HUDEP-2 (cell line): ENCODE measurements around the gene RXRG.
"Not testable (repeated sequence)": the region's sequence is repeated elsewhere in the genome, so short reads cannot be mapped to it uniquely, and the experiment has no call there.

Experiments
- DNase-seq, 76 experiments: peaks; one replicate each; lab custom pipeline; 2025; ENCODE audit not compliant: unreplicated experiment in 76 of 76; lab: John Stamatoyannopoulos, UW

RXRG gene

DNA sequence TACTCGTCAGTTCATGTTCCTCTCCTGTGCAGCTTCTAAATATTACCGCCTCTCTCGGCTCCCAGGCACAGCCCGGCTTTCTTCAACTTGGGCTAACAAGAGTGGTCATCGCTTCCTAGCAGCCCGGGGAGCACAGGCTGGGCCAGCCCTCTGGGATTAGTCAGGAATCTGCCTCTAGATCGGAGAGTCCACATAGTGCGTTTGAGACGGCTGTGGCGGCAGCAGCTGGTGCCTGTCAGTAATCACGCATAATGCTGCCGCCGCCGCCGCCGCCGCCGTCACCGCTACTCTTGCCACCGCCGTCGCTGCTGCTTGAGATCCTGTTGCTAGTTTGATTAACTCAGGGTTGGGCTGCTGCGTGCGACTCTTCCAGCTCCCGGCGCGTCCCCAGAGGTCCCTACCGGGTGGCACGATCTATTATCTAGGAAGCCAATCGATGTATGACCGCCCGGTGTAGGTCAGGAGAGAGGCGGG lies at the start of gene RXRG:
TSS of gene RXRG (minus strand) at position 230 of the 474 bp plus-strand sequence. CDS start 233 bp downstream, outside the sequence.
- DNase-seq = no peak

DNA sequence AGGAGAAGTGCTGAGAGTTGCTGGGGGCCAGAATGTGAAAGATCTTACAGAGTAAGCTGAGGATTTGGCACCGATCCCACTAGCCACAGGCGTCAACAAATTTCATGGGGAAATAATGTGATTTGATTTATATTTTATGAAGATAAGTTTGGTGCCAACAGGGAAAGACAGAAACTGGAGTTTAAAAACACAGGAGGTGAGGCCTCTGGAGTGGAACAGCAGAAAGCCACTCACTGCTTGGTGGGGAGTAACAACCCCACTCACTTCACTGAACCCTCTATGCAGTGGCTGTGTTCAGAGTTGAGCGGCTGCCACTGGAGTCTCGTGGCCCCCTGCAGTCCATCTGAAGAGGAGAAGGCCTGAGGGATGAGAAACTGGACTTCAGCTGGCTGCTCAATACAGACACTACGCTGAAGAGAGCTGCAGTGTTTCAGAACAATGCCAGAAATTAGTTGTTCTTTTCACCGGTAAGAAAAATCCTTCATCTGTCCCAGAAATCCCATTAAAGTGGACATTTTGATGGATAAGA lies 48.0 kb upstream of the RXRG start:
- no peak for DNase-seq

DNA sequence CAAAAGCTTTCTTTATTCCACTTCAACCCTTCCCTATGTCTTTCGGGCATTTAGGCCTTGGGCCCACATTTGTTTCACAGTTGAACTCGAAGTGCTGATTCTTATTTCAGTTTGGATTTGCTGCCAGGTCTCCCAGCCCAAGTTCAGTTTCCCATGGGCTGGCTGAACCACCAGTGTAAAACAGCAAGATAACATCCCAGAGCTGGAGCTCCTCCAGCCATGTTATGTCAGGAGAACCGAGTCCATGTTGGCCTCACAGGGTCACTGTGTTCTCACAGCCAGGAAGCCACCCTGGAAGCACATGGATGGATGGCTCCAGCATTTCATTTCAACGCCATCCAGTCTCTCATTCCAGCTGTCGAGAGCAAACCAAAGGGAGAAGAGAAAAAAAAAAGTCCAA lies 45.2 kb upstream of the RXRG start:
- no peak for DNase-seq

DNA sequence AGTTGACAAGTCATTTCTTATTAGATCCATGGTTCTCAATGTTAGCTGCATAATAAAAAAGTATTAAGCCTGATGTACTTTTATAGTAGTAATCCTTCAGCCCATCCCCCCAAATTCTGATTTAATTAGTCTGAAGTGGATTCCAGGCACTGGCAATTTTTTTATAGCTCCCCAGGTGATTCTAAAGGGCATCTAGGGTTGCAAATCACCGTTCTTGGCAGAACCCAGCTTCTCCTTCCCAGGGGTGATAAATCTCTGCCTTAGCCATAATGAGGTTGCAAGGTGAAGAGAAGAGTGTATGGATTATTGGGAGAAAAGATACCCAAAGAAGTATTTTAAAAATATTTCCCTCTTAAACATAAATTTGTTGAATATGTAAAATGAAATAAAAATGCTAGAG lies 43.0 kb upstream of the RXRG start:
- DNase-seq = no peak

DNA sequence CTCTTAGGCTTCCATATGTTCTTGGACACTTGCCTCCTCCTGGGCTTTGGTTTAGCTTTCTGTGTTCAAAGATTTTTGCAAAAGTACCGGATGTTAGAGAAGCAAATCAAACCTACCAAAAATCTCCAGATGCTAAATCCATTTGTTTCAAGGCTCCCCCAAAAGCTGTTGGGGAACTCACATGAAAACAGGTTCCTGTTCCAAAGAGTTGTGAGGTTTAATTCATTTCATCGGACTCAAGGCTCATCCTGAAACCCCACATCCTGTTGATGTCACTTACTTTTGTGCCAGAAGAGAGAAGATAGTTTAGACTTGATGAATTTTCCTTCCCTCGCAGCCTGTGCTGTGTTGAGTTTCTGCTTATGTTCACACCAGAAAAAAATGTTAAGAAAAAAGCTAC lies 41.7 kb upstream of the RXRG start:
- DNase-seq = no peak

DNA sequence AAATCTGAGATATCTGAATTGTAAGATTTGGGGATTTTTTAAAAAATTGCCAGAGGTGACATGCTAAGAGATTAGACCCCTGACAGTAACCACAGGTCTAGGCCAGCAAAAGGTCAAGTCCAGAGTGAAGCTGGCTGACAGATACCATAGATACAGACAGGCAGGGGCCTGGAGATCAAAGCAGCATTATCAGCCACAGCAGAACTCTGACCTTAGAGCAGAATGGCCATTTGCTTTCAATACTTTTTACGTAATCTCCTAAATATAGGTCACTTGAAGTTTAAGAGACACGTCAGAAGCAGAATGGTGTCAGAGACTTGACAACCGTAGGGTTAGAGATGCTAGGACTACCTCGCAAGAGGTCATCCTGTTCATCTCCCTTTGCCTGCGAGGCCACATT lies 40.8 kb upstream of the RXRG start:
- no peak for DNase-seq

DNA sequence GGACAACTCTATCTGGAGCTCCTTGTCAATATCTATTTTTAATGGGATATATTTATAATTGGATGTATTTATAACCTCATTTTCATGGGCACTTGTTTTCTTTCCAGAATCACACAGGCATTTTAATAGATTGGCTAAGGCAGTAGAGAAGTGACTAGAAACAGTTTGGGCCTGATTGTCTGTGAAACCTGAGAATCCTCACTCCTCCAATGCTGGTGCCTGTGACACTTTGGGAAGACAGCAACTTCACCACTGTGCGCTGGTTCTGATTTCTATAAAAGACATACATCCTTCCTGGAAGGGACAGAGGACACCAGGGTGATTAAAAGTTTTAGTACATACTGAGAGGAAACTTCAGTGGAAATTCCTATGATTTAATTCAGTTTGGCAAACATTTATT lies 39.6 kb upstream of the RXRG start:
- DNase-seq = no peak

DNA sequence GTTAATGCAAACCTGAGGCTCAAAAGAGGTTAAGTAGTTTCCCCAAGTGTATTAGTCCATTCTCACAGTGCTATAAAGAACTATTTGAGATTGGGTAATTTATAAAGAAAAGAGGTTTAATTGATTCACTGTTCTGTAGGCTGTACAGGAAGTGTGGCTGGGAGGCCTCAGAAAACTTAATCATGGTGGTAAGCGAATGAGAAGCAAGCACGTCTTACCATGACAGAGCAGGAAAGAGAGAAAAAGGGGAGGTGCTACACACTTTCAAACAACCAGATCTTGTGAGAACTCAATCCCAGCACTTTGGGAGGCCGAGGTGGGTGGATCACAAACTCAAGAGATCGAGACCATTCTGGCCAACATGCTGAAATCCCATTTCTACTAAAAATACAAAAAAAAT lies 38.5 kb upstream of the RXRG start:
- DNase-seq = no peak

DNA sequence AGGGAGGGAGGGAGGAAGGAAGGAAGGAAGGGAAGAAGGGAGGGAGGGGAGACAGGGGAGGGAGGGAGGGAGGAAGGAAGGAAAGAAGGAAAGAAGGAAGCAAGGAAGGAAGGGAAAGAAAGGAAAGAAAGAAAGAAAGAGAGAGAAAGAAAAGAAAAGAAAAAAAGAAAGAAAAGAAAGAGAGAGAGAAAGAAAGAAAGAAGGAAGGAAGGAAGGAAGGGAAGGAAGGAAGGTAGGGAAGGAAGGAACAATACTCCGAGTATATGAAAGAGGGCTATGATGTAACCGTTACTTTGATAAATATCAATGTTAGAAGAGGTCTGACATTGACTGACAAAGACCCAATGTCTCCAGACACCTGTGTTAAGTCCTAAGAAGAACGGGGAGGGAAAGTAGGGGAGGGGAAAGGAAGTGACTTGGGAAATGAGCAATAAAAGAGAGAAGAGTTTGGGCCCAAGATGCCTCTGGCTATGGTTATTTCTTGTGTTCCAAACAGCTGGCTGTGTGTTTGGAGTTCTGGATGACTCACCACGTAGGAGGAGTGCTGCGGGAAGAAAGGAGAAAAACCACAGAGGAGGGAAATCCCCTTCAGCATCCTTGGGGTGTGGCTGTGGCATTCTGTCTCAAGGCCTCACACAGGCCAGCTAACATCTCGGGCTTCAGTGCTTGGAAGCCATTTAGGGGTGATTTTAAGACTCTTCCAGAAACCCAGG lies 37.0 kb upstream of the RXRG start:
- DNase-seq = no peak

DNA sequence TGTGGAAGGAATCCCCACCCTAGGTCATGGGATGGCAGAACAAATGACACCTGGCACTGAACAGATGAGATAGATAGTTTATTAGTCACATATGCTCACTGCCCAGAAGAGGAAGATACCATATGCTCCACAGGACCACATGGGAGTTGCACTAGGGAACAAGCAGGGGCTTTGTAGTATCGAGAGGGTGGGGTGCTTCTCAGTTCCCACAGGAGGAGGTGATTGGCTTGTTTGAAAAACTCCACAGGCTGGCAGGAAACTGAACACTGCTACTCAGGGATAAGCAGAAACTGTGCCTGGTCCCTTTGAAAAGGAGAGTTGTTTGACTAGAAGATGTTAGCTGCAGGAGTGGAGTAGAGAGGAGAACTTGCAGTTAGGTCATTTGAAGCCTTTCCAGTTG lies 31.9 kb upstream of the RXRG start:
- no peak for DNase-seq

DNA sequence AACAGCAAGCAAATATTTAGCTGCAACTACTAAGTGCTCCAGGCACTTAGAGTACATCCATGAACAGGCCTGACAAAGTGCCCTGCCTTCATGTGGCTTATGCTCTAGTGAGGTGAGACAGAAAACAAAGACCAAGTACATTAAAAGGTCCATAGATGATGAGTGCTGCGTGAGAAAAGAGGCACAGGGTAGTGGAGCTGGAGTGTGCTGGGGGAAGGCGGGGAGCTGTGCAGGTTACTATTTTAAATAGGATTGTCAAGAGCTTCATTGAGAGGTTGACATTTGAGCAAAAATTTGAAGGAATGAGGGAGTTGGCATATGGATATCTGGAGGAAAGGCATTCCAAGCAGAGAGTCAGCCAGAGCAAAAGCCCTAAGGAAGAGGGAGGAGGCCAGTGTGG lies 29.3 kb upstream of the RXRG start:
- DNase-seq = no peak

DNA sequence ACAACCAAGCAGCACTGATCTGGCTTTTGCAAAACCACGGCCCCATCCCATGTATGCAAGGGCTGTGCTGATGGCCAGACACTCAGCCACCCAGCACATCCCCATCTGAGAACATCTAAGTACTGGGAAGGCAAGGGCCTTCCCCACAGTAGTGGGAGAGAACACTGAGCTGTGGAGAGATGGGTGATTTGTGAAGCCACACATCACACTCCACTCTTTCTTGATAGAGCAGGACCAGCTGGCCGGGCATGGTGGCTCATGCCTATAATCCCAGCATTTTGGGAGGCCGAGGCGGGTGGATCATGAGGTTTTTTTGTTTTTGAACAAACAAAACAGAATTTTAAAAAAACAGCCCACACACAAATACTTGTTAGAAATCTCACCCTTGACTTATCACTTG lies 28.2 kb upstream of the RXRG start:
- no peak for DNase-seq

DNA sequence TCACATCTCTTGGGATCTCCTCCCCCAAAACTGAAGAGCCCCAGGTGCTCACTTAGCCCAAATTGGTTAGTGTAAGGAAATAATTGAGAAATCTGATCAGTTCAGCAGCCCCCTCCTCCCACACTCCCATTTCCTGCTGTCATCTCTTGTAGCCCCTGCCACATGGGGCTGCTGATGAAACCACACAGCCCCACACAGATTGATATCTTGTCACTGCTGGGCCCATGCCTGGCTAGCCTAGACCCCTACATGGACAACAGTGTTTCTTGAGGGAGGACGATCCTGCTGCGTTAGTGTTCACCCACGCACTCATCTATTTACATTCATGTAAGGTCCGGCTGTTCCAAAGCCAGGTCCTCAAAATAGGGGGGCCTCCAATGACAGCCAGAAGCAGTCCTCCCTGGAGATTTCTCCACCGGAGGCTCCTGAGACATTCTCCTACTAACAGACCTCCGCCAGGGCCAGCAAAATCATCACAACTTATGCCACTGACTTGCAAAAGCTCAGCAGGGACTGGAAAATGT lies 23.9 kb upstream of the RXRG start:
- DNase-seq = no peak

DNA sequence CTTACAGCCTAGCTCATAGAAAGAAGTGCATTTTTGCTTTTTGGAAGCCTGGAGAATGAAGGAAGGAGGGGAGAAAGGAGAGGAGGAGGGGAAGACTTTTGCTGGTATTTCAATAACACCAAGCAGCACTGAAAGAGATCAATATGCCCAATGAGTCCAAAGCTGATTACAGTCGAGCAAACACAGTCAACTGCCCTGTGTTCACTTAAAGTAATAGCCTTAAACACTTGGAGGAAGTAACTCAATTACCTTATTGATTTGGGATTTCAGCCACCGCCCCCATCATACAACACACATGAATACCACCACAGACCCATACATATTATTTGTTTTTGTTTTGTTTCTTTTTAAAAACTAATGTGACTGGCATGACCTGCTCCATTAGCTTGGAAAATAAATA lies 23.3 kb upstream of the RXRG start:
- no peak for DNase-seq

DNA sequence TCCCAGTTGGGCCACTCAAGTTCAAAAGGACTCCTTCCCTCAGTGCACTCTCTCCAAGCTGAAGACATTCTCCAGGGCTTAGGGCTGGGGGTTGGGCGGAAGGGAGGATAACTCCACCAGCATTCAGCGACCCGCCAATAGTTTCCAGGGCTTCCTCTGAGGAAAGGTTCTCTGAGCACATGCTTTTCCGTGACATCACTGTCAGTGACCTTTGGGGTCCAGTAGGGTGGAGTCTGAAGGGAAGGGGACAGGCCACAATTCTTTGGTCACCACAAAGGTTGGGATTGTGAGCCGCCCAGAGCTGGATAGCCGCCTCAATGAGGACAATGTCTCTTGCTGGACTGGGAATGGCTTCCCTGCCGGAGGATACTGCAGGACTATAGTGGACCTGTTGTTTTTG lies 22.8 kb upstream of the RXRG start:
- no peak for DNase-seq

DNA sequence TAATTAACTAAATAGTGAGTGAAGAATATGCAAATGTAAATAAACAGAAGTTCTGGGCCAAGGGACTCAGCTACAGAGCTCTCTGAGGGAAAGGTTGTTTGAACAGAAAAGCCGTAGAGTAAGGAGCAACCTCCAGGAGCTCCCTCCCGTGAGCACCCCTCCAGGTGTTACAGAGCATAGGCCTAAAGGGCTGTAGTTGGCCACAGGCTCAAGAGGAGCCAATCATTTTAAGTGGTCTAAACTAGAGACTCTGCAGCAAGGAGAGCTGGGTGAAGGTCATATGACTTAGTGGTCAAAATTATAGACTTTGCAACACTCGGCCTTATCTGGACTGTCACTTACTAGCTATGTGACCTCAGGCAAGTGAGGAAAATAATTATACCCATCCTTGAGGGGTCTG lies 19.1 kb upstream of the RXRG start:
- DNase-seq = no peak

DNA sequence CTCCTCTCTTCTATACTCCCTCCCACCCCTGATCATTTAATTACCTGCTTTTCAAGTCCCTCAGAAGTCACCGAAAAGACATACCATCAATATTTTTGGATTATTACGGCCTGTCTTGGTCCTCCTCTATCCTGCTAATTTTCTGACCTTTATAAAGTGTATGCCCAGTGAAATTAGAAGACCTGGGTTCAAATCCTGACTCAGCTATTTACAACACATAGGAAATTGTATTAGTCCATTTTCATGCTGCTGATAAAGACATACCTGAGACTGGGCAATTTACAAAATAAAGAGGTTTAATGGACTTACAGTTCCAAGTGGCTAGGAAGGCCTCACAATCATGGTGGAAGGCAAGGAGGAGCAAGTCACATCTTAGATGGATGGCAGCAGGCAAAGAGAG lies 14.8 kb upstream of the RXRG start:
- DNase-seq = not testable (repeated sequence)

DNA sequence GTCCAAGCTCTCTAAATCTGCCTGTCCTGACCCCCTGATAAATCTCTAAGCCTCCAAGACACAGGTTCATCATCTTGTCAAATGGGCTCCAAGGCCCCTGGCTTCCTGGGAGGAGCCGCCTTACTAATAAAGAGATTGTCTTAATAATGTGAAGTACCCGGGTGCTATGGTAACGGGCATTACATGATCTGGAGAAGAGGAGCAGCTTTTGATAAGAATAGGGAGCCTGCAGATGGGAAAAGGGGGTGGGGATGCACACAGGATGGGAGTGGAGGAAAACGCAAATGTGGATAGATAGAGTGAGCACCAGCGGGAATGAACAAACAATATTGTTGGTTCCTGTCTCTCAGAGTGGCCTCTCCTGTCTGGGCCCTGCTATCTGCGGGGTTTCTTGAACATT lies 11.9 kb upstream of the RXRG start:
- DNase-seq = no peak

DNA sequence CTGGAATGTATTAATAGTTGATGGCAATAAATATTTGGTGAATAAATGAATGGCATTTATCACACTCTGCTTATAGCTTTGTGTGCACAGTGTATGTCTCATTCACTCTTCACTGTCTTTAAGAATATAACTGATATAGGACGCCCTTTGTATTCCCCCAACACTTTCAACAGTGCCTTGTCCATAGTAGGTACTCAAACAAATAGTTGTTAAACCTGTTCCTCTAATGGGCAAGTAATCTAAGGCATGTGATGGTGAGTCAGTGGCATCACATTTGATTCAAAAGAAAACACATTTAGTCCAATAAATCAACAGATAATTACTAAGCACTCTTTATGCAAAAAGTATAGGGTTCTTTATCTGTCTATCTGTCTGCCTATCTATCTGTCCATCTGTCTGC lies 11.2 kb upstream of the RXRG start:
- DNase-seq = no peak

DNA sequence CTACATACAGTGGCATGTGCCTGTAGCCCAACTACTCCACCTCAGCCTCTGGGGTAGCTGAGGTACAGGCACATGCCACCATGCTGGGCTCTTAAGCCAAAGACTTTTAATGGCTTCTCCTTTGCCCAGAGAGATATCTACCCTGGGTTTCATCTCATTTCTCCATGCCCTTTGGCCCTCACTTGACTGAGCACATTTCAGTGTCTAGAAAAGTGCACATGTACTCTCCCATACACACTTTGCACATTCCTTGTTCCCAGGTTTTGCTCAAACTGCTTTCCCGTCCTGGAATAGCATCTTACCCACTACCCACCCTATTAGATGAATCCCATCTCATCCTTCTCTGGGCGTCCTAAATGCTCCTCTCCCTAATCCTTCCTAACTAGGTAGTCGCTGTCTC lies 10.2 kb upstream of the RXRG start:
- no peak for DNase-seq

DNA sequence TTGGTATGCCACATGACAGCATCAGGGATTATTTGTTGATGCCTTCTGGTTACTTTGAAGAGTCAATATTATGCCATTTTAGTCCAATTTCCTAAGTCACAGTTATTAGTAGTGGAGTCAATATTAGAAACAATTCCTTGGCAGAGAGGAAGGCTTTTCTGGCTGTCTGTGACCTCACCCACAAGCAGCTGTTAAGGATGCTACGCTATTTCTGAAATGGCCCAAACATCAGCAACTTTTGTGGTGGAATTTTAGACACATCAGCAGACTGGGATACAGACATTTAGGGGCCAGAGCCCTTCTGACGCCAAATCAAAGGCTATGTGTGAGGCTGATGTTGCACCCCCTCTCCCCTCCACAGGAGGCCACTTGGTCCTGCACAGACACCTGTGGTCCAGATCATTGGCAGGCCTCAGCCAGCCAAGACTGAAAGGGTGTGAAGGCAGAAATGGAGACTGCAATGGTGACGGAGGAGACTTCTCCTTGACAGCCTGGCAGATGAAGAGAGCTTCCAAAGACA lies 9.2 kb upstream of the RXRG start:
- DNase-seq = no peak
